ENCODE data around the gene GPANK1.

DNA sequence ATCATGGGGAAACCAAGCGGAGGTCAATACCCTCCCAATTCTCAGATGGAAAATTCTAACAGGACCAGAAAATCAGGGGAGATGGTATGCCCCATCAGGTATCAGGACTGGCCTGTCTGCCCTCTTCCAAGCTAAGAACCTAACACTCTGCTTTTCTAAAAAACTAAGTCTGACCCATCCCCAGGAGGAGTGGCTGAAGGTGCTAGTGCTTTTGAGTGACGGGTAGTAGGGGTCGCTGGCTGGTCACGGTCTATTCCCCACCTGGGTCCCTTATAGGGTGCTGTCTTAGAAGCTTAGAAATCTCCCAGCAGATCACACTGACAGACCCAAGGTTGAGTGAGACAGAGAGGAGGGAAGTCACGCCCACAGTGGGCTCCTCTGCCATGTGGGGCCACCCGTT, 28.7 kb upstream of the GPANK1 start:
- no peak for TF ChIP-seq POLR2A (IDR thresholded peaks at IDR 0.05)
- TF ChIP-seq, protein P1, sequence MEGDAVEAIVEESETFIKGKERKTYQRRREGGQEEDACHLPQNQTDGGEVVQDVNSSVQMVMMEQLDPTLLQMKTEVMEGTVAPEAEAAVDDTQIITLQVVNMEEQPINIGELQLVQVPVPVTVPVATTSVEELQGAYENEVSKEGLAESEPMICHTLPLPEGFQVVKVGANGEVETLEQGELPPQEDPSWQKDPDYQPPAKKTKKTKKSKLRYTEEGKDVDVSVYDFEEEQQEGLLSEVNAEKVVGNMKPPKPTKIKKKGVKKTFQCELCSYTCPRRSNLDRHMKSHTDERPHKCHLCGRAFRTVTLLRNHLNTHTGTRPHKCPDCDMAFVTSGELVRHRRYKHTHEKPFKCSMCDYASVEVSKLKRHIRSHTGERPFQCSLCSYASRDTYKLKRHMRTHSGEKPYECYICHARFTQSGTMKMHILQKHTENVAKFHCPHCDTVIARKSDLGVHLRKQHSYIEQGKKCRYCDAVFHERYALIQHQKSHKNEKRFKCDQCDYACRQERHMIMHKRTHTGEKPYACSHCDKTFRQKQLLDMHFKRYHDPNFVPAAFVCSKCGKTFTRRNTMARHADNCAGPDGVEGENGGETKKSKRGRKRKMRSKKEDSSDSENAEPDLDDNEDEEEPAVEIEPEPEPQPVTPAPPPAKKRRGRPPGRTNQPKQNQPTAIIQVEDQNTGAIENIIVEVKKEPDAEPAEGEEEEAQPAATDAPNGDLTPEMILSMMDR (IDR thresholded peaks at IDR 0.05) = no peak
